G401.6 (cell line): ENCODE data around the gene LAMP1.
"Not testable (repeated sequence)": the region's sequence is repeated elsewhere in the genome, so short reads cannot be mapped to it uniquely, and the experiment has no call there.

Source experiments
- FAIRE-seq: peaks from 2 replicates; lab custom pipeline; 2012; peaks lifted over from hg19 to GRCh38; lab: Jason Lieb, UNC

The LAMP1 gene

DNA sequence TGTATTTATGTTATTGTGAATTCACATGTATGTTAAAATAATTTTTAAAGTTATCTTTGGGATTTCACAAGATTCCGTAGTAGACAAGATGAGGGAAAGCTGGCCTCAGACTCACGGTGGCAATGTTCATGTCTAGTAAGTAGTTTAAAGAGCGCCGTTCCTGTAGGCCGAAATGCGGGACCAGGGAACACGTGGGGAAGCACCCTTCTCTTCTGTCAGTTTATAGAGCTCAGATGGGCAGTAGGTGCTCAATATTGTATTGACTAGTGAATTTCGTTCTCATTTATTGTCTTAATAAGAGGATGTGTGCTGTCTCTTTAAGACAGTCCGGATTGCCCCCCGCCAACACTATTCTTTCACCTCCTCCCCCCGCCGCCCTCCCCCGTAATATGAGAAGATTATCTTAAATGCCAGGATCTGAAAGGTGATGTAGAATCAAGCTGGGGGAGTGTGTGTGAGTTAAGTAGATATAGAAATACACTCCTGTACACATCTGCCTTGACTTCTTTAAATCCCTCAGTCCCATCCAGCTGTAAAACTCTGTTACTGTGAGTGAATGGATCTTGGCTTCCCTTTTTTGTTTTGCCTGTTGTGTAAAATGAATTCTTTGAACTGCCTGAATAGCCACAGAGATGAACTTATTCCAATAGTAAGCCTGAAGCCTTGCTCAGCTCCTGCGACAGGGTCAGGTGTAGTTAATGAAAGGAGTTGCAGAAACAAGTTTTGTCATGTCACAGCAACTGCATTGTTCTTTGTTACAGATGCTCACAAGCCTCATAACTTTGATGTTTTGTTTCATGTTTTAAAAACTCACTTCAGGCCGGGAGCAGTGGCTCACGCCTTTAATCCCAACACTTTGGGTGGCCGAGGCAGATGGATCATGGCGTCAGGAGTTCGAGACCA is 1.3 kb downstream of the LAMP1 start:
- FAIRE-seq, result no peak

DNA sequence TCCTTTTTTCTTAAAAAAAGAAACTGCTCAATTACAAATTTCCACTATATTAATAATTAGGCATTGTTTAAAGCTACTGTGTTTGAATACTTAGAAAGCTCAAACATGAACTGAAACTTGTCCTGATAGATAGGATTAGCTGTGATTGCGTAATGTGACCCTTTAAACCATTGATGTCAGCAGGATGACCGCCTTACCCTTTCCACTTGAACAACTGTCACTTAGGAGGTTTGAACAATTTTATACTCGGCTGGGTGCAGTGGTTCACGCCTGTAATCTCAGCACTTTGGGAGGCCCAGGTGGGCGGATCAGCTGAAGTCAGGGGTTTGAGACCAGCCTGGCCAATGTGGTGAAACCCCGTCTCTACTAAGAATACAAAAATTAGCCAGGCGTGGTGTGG is 2.9 kb downstream of the LAMP1 start:
- no peak for FAIRE-seq

DNA sequence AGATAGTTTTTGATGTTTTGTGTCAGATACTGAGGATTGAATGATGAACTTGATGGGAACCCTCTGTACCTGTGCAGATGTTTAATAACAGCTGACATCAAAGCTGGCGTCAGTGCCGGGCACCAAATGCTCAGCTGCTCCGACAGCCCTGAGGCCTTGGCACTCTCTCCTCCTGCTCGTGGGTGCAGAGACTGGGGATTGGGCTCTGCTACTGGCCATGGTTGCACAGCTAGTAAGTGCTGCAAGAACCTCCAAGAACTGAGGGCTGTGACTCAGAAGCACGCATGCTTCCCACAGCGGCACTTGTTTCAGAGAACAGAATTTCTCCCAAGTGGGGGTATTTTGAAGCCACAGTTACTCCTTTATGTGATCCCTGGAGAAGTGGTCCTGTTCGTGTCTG is 5.9 kb downstream of the LAMP1 start:
- no peak for FAIRE-seq

DNA sequence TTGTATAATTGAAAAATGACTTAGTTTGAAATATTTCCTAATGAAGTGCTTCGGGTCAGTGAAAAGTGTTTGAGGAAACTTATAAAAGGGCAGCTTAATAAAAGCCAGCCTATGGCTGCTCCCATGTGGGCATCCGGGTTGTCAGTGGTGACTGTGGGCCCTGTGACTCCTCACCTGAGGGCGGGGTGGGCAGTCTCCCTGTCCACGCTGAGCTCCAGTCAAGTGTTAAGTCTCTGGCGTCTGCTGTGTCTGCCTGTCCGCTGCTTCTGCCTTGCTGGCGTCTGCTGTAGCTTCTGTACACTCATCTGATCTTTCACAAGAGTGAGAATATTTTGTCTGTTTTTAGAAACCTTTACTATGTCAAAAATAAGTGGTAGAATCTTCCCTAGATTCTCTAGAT is 7.1 kb downstream of the LAMP1 start:
- no peak for FAIRE-seq

- no peak for FAIRE-seq
These were observed 8.2 kb downstream of the LAMP1 start for GRCh38 chr13:113305208-113305607.

DNA sequence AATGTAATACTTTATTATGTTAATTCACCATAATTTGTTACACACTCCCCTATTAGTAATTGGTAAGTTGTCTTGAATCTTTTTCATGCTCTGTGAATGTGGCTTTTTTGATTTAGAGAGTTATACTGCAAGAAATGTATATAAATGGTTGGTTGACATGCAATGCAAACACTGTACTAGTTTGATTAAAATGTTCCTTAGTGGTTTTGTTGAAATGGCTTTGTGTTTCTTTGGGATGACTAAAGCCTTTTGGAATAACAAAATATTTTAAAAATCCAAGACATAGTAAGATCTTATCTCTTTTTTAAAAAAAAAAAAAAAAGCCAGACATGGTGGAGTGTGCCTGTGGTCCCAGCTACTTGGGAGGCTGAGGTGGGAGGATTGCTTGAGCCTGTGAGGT is 10.5 kb downstream of the LAMP1 start:
- FAIRE-seq, result no peak

GRCh38 chr13:113309473-113309872 is 12.4 kb downstream of the LAMP1 start:
- no peak for FAIRE-seq

- not testable (repeated sequence) for FAIRE-seq
These were observed 17.1 kb downstream of the LAMP1 start for GRCh38 chr13:113314112-113314511.

- FAIRE-seq, result not testable (repeated sequence)
These were observed 17.9 kb downstream of the LAMP1 start for GRCh38 chr13:113314895-113315470.

- no peak for FAIRE-seq
These were observed 19.0 kb downstream of the LAMP1 start for GRCh38 chr13:113315992-113316391.

GRCh38 chr13:113317031-113317430 is 20.0 kb downstream of the LAMP1 start:
- no peak for FAIRE-seq

DNA sequence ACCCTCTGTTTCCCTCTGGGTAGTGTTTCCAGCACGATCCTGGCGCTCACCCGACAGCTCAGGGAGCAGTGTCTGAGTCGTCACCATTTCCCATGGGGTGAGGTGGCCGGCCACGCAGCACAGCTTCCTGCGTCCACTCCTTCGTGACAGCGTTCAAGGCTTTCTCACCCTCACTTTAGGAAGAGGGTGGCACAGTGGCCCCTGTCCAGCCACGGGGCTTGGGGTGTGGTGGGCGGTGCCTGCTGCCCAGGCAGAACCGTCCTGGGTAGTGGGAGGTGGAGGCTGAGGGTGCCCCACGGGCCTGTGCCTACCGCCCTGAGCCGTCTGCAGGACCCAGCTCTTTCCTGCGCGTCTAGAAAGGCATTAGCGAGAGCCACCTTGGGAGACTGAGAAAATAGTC is 21.9 kb downstream of the LAMP1 start:
- no peak for FAIRE-seq

- FAIRE-seq, result no peak
These were observed 22.3 kb downstream of the LAMP1 start for GRCh38 chr13:113319371-113319770.

DNA sequence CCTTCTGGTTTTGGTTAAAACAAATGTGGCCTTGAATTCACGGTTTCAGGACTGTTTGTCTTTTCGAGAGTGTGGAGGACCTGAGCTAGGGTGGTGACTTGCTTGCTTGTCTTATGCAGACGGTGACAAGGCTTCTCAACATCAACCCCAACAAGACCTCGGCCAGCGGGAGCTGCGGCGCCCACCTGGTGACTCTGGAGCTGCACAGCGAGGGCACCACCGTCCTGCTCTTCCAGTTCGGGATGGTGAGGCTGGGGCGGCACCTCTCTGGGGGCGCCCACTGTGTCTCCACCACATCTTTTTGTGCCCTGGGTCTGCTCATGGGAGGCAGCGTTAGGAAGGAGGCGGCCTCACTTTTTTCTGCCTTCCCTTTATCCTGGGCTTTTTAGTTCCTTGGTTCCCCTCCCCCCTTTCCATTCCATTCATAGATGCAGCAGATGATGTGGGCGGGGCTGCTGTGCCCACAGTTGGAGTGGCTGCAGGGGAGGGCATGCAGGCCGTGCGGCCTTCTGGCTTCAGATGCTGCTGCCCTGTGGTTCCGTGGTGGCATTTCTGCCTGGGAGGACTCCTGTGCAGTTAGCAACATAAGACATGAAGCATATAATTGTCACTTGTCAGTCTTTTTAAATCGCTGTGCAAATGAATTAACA is 23.3 kb downstream of the LAMP1 start:
- FAIRE-seq, result no peak

GRCh38 chr13:113321546-113321945 is 24.5 kb downstream of the LAMP1 start:
- FAIRE-seq, result no peak

DNA sequence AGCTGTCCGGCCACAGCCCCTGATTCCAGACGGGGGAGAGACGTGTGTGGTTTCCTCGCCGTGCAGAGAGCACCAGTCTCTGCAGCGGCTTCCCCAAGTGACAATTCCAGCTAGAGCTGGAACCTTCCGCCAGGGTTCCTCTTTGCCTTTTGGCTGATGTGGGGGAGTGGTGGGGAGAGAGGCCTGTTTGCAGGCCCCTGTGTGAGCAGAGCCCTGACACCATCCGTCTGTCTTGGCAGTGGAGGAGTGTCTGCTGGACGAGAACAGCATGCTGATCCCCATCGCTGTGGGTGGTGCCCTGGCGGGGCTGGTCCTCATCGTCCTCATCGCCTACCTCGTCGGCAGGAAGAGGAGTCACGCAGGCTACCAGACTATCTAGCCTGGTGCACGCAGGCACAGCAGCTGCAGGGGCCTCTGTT is 25.0 kb downstream of the LAMP1 start:
- FAIRE-seq, result no peak

DNA sequence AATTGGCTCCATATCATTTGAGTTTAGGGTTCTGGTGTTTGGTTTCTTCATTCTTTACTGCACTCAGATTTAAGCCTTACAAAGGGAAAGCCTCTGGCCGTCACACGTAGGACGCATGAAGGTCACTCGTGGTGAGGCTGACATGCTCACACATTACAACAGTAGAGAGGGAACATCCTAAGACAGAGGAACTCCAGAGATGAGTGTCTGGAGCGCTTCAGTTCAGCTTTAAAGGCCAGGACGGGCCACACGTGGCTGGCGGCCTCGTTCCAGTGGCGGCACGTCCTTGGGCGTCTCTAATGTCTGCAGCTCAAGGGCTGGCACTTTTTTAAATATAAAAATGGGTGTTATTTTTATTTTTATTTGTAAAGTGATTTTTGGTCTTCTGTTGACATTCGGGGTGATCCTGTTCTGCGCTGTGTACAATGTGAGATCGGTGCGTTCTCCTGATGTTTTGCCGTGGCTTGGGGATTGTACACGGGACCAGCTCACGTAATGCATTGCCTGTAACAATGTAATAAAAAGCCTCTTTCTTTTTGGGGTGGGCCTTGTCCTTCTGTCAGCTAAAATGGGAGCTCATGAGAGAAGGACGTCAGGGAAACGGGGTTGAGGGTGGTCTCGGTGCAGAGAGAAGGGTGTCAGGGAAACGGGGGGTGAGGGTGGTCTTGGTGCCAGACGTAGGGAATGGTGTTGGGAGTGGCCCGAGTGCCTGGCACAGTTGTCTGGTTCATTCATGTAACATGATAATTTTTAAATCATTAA is 26.0 kb downstream of the LAMP1 start:
- FAIRE-seq, result no peak

DNA sequence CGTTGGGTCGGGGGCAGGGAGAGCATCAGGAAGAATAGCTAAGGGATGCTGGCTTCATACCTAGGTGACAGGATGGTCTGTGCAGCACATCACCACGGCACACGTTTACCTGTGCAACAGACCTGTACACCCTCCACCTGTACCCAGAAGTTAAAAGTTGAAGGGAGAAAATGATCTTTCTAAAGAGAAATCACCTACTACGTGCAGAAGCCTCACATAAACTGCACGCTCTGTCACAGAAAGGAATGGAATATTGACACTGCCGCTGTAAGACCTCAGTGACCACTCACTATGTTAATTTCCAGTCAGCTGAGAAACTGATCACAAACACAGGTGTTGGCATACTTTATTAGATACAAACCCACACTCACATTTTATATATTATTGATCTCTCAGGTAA is 26.8 kb downstream of the LAMP1 start:
- FAIRE-seq, result no peak

DNA sequence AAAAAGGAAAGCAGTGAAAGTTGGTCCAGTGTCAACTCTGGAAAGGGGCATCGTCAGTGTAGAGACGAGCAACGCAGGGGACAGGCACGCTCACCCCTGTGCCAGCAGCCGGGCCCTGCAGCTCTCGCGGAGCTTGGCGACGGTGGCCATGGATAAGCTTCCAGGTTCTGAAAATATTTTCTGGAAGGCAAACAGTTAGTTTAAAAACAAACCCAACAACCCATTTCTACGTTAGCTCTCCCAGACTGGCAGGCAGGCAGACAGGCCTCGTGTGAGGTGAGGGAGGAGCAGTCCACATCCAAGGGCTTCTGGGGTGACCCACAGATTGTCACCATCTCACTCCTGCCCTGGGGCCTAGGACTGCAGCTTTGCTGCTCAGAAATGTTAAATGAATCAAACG is 27.4 kb downstream of the LAMP1 start:
- FAIRE-seq, result no peak

- no peak for FAIRE-seq
These were observed 28.7 kb downstream of the LAMP1 start for GRCh38 chr13:113325779-113326178.

GRCh38 chr13:113327391-113327765 is 30.3 kb downstream of the LAMP1 start:
- FAIRE-seq, result no peak

- no peak for FAIRE-seq
These were observed 30.9 kb downstream of the LAMP1 start for GRCh38 chr13:113327766-113328471.
